Neural crest cell (in vitro differentiated cells): Measurements from ENCODE around the gene GPHN. TPM values are rescaled to one million over a fixed set of nuclear protein-coding genes. Genes with fewer than 3 reads are reported as not detected.

Experiments
- DNase-seq: peaks from one replicate; pipeline ENCODE4 v3.0.0; 2021; ENCODE audit warnings: low read depth, mixed read lengths, low spot score
- H3K27ac Mint-ChIP-seq: one replicate; pipeline ENCODE4 v1.8.0; 2021; ENCODE audit warnings: mild to moderate bottlenecking, mixed read lengths; ENCODE audit not compliant: unreplicated experiment
- H3K27me3 Mint-ChIP-seq: 2 replicates; pipeline ENCODE4 v1.8.0; 2021; ENCODE audit warnings: low read depth, mild to moderate bottlenecking, mixed read lengths
- H3K36me3 Mint-ChIP-seq: 2 replicates; pipeline ENCODE4 v1.8.0; 2021; ENCODE audit warnings: low read depth, mild to moderate bottlenecking, mixed read lengths
- H3K4me1 Mint-ChIP-seq: 2 replicates; pipeline ENCODE4 v1.8.0; 2021; ENCODE audit warnings: mixed read lengths
- H3K4me3 Mint-ChIP-seq: one replicate; pipeline ENCODE4 v1.8.0; 2021; ENCODE audit warnings: mild to moderate bottlenecking, mixed read lengths
- H3K9me3 Mint-ChIP-seq: 2 replicates; pipeline ENCODE4 v1.8.0; 2021; ENCODE audit warnings: mixed read lengths
- CTCF ChIP-seq: fragments of 200-600 bp; sonication (generic); conservative IDR thresholded peaks from 2 replicates; pipeline ENCODE4 v1.5.0; 2021; ENCODE audit warnings: antibody characterized with exemption, mild to moderate bottlenecking
- long read RNA-seq: library from polyadenylated mRNA; unstranded; transcript quantifications from one replicate; pipeline ENCODE4 v2.0.0, GENCODE V29; 2020
- total RNA-seq: library from RNA; stranded (reverse); gene quantifications from 2 replicates; pipeline ENCODE4 v1.2.1, GENCODE V29; 2021

Gene GPHN
- 38.8 and 43.5 TPM in 2 replicates for total RNA-seq
- long read RNA-seq, full-length matches to known transcripts, result 1 of 13 reads
- long read RNA-seq, partial matches to known transcripts, result 7 of 13 reads
- long read RNA-seq, other reads (novel, unspliced or antisense), result 5 of 13 reads

- peak within 1 kb of the TSS; percentile 98 for H3K4me3 Mint-ChIP-seq
- peak; percentile 85 for DNase-seq
- H3K36me3 Mint-ChIP-seq, result no peaks in the 10 kb centered on the region
- peaks cover 24% of the 10 kb centered on the region for H3K4me1 Mint-ChIP-seq
- no peaks in the 10 kb centered on the region for H3K9me3 Mint-ChIP-seq
- H3K27ac Mint-ChIP-seq, result peak within 1 kb of the TSS; percentile 97
- peaks cover 20% of the 10 kb centered on the region for H3K27me3 Mint-ChIP-seq
- TF ChIP-seq CTCF, result peak; percentile 39
Measured at GRCh38 chr14:66507722-66508546, at the start of gene GPHN. TSS of gene GPHN (plus strand) at chr14:66508147.

DNA sequence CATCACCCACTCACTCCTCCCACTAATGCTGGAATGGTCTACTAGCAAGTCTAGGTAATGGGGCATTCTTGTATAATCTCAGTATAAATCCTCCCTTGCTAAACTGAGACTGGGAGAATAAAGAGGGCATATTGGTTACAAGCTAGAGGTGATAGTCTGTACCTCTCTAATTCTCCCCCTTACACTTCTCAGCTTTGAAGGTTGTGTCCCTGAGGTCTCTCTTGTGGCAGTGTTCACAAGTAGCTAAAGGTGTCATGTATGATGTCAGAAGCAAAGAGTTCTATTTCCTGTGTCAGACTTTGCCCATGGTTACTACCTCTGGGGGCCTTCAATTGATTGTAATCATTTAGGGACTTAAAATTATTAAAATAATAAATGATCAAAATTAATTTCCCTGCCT lies 48.3 kb upstream of the GPHN start:
- peaks cover 16% of the 10 kb centered on the region for H3K9me3 Mint-ChIP-seq
- TF ChIP-seq CTCF, result no peak
- no peaks in the 10 kb centered on the region for H3K4me1 Mint-ChIP-seq
- no peak overlapping the region for H3K4me3 Mint-ChIP-seq
- no peaks in the 10 kb centered on the region for H3K27me3 Mint-ChIP-seq
- DNase-seq, result no peak
- no peak overlapping the region for H3K27ac Mint-ChIP-seq
- H3K36me3 Mint-ChIP-seq, result peaks cover 5% of the 10 kb centered on the region

- no peak for DNase-seq
- peaks cover 2% of the 10 kb centered on the region for H3K36me3 Mint-ChIP-seq
- peaks cover 4% of the 10 kb centered on the region for H3K9me3 Mint-ChIP-seq
- no peaks in the 10 kb centered on the region for H3K4me1 Mint-ChIP-seq
- no peak overlapping the region for H3K27ac Mint-ChIP-seq
- no peak for TF ChIP-seq CTCF
- no peaks in the 10 kb centered on the region for H3K27me3 Mint-ChIP-seq
- H3K4me3 Mint-ChIP-seq, result no peak overlapping the region
Measured at GRCh38 chr14:66464261-66464660, 43.7 kb upstream of the GPHN start.

- Mint-ChIP-seq H3K9me3 (peaks cover 23% of the 10 kb centered on the region), H3K36me3 (peaks cover 19% of the 10 kb centered on the region), H3K27me3 (no peaks in the 10 kb centered on the region), H3K4me1 (no peaks in the 10 kb centered on the region), H3K4me3 (no peak overlapping the region), H3K27ac (no peak overlapping the region)
- DNase-seq, result no peak
- TF ChIP-seq CTCF, result no peak
Measured at GRCh38 chr14:66468778-66469367, 39.1 kb upstream of the GPHN start.

- H3K4me1 Mint-ChIP-seq, result no peaks in the 10 kb centered on the region
- no peak overlapping the region for H3K4me3 Mint-ChIP-seq
- TF ChIP-seq CTCF, result no peak
- peaks cover 21% of the 10 kb centered on the region for H3K9me3 Mint-ChIP-seq
- H3K27me3 Mint-ChIP-seq, result no peaks in the 10 kb centered on the region
- H3K27ac Mint-ChIP-seq, result no peak overlapping the region
- peaks cover 20% of the 10 kb centered on the region for H3K36me3 Mint-ChIP-seq
- no peak for DNase-seq
Measured at GRCh38 chr14:66471584-66471983, 36.4 kb upstream of the GPHN start.
